Kidney (tissue), 14 donors: Measurements from ENCODE around the gene GRIN1. TPM values are rescaled to one million over a fixed set of nuclear protein-coding genes. Genes with fewer than 3 reads are reported as not detected.

Experiments used
- DNase-seq, 5 donors: peaks; one replicate each; pipeline ENCODE4 v3.0.0-alpha.2; 2013 to 2020
- FAIRE-seq: peaks from 2 replicates; lab custom pipeline; 2012; peaks lifted over from hg19 to GRCh38; lab: Jason Lieb, UNC
- H3K27ac ChIP-seq, 2 donors: one replicate each; pipeline ENCODE4 v1.7.0; 2013; ENCODE audit warnings: low read depth in 2 of 2, low read length in 2 of 2, inconsistent platforms in 1 of 2
- H3K27me3 ChIP-seq: one replicate; pipeline ENCODE4 v1.7.1; 2013; ENCODE audit warnings: low read length, inconsistent platforms; ENCODE audit not compliant: control insufficient read depth, insufficient read depth
- H3K36me3 ChIP-seq, 3 donors: one replicate each; pipeline versions ENCODE4 v1.7.0 to v1.7.1; 2013; ENCODE audit warnings: low read length in 3 of 3, control low read depth in 1 of 3, inconsistent platforms in 1 of 3; ENCODE audit not compliant: insufficient read depth in 3 of 3, control insufficient read depth in 2 of 3
- H3K4me1 ChIP-seq, 3 donors: one replicate each; pipeline versions ENCODE4 v1.7.0 to v1.7.1; 2013; ENCODE audit warnings: low read length in 3 of 3, inconsistent platforms in 1 of 3, low read depth in 1 of 3; ENCODE audit not compliant: control insufficient read depth in 2 of 3, insufficient read depth in 2 of 3
- H3K4me3 ChIP-seq, 3 donors: one replicate each; pipeline versions ENCODE4 v1.7.0 to v1.8.1; 2013; ENCODE audit warnings: low read length in 3 of 3, control low read depth in 1 of 3, inconsistent platforms in 1 of 3
- H3K9ac ChIP-seq, 3 donors: one replicate each; pipeline versions ENCODE4 v1.7.0 to v1.7.1; 2013; ENCODE audit warnings: low read length in 3 of 3, control low read depth in 1 of 3, inconsistent platforms in 1 of 3
- H3K9me3 ChIP-seq, 3 donors: one replicate each; pipeline versions ENCODE4 v1.7.0 to v1.7.1; 2013; ENCODE audit warnings: low read length in 3 of 3, control low read depth in 1 of 3, inconsistent platforms in 1 of 3; ENCODE audit not compliant: control insufficient read depth in 2 of 3, insufficient read depth in 1 of 3
- CTCF ChIP-seq: IDR thresholded peaks from 3 replicates; pipeline ENCODE4 v1.5.1; 2012; ENCODE audit warnings: mild to moderate bottlenecking, moderate library complexity, borderline replicate concordance; ENCODE audit not compliant: insufficient read depth; ENCODE audit errors: extremely low read depth
- intact Hi-C: fragments of 100-400 bp; cut with DNase I; formaldehyde crosslinking; loops from one replicate; pipeline ENCODE4 v1.11.1; 2022
- polyA plus RNA-seq: library from polyadenylated mRNA; stranded (reverse); fragments of 350-450 nt; fragmentation: Illumina TruSeq; extraction: RNeasy Lipid Tissue Mini Kit (QIAGEN cat#74804); gene quantifications from one replicate; pipeline ENCODE4 v1.2.3, GENCODE V29; 2014; ENCODE audit warnings: low read depth, low replicate concordance; ENCODE audit not compliant: insufficient read depth
- total RNA-seq: library from RNA; stranded (reverse); fragmentation: NEBNext Ultra II Directional; extraction: Animal tissue kit (Norgen Biotek cat#: 25700); gene quantifications from one replicate; pipeline ENCODE4 v1.2.1, GENCODE V29; 2021
- donor health status: control.
- donor health status: control.
- donor health status: control.
- donor health status: control.
- donor health status: control.
- donor health status: DM: yes; HTN: yes; CAD: no.
- donor health status: Normal renal cell carcinoma (clear cell type).

GRIN1 gene
- total and polyA plus RNA-seq, 2 donors from 2014 or later: 0.47 TPM; not detected in 1

- Histone ChIP-seq H3K27me3 (peaks cover 23% of the 10 kb centered on the region), H3K36me3 (no peaks in the 10 kb centered on the region), H3K27ac (no peak overlapping the region), H3K9ac (no peak overlapping the region), H3K4me3 (no peak overlapping the region), H3K4me1 (no peaks in the 10 kb centered on the region), H3K9me3 (no peaks in the 10 kb centered on the region)
- intact Hi-C loops: no loop called here
- FAIRE-seq (no peak), DNase-seq (no peak)
- no peak for TF ChIP-seq CTCF
Observed at GRCh38 chr9:137140151-137141012, 1.4 kb downstream of the GRIN1 start.

DNA sequence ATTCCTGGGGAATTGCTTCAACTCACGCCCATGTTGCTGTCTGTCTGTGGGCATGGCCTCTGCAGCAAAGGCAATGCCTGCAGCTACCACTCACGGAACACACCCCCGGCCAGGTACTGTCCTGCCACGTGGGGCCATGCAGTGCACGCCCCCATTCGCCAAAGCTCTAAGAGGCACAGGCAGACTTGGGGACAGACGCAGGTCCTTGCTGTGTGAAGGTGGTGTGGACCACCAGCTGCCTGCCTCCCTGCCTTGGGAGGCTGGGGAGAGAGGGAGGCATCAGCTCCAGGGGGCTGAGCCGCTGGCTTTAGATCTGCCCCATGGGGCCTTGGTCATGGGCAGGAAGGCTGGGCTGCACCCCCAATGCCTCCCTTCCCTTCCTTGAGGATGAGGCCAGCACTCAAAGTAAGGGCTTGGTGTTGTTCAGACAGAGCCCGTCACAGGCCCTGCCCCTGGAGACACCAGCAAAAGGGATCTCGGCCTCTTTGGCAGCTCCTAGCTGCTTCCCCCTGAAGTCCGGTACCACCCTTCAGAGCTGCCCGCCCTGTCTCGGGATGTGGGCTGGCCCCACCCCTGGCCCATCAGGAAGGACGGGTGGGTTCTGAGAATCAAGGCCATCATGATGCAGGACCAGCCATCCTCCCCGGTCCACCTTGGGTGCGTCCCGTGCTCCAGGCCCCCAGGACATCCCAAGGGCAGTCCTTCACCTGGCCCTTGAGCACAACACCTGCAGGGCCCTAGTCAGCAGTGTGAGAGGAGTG, 2.3 kb downstream of the GRIN1 start:
- Histone ChIP-seq H3K4me1 (no peaks in the 10 kb centered on the region), H3K27ac (no peak overlapping the region), H3K9ac (no peak overlapping the region), H3K27me3 (peaks cover 23% of the 10 kb centered on the region), H3K36me3 (no peaks in the 10 kb centered on the region), H3K4me3 (no peak overlapping the region), H3K9me3 (no peaks in the 10 kb centered on the region)
- DNase-seq (no peak), FAIRE-seq (no peak)
- no peak for TF ChIP-seq CTCF
- intact Hi-C loops: no loop called here

DNA sequence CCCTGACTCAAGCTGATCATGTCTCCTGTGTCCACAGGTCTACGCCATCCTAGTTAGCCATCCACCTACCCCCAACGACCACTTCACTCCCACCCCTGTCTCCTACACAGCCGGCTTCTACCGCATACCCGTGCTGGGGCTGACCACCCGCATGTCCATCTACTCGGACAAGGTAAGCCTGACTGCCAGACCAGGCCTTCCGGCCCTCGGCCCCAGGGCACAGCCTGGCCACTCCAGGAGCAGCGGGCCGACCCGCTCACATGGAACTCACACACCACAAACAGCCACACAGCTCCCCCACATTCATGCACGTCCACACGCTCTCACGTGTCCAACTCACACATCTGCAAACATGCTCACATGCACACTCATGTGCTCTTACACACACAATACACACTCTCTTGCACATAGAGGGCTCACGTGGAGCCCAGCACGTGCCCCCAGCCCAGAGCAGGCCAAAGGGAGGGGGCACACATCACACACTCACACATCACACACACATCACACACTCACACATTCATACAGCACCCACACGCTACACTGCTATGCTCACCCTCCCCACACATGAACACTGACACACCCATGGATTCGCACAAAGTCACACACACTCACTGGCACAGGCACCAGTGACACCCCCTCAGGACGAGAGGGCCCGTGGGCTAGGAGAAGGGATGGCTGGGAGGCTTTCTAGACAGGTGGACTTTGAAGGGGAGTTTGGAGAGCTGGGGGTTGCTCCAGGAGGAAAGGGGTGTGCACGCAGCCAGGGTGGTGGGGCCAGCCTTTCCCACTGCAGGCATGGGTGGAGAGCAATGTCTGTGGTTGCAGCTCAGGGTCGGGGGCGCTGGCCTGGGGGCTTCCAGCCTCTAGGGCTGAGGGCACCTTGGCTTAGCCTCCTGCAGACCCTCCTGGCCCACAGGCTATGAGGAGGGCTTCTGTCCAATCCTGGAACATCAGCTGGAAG, 3.3 kb downstream of the GRIN1 start:
- Histone ChIP-seq H3K27me3 (peaks cover 24% of the 10 kb centered on the region), H3K9me3 (no peaks in the 10 kb centered on the region), H3K36me3 (no peaks in the 10 kb centered on the region), H3K9ac (no peak overlapping the region), H3K4me1 (no peaks in the 10 kb centered on the region), H3K4me3 (no peak overlapping the region), H3K27ac (no peak overlapping the region)
- TF ChIP-seq CTCF: no peak
- FAIRE-seq: no peak
- DNase-seq: no peak
- intact Hi-C loops: no loop called here
